HG03196 (cell line): ENCODE data around the gene MYO18B.
"Not testable (repeated sequence)": the region's sequence is repeated elsewhere in the genome, so short reads cannot be mapped to it uniquely, and the experiment has no call there.

Experiments used
- ATAC-seq: cut with Tn5 transposase; IDR thresholded peaks from one replicate; pipeline ENCODE4 v1.9.1; 2021; ENCODE audit not compliant: unreplicated experiment

MYO18B gene, protein sequence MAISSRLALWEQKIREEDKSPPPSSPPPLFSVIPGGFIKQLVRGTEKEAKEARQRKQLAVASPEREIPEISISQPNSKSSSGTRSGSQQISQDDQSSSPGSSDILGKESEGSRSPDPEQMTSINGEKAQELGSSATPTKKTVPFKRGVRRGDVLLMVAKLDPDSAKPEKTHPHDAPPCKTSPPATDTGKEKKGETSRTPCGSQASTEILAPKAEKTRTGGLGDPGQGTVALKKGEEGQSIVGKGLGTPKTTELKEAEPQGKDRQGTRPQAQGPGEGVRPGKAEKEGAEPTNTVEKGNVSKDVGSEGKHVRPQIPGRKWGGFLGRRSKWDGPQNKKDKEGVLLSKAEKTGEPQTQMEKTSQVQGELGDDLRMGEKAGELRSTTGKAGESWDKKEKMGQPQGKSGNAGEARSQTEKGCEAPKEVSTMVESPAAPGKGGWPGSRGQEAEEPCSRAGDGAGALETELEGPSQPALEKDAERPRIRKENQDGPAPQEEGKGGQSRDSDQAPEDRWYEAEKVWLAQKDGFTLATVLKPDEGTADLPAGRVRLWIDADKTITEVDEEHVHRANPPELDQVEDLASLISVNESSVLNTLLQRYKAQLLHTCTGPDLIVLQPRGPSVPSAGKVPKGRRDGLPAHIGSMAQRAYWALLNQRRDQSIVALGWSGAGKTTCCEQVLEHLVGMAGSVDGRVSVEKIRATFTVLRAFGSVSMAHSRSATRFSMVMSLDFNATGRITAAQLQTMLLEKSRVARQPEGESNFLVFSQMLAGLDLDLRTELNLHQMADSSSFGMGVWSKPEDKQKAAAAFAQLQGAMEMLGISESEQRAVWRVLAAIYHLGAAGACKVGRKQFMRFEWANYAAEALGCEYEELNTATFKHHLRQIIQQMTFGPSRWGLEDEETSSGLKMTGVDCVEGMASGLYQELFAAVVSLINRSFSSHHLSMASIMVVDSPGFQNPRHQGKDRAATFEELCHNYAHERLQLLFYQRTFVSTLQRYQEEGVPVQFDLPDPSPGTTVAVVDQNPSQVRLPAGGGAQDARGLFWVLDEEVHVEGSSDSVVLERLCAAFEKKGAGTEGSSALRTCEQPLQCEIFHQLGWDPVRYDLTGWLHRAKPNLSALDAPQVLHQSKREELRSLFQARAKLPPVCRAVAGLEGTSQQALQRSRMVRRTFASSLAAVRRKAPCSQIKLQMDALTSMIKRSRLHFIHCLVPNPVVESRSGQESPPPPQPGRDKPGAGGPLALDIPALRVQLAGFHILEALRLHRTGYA (N-terminal part only)

DNA sequence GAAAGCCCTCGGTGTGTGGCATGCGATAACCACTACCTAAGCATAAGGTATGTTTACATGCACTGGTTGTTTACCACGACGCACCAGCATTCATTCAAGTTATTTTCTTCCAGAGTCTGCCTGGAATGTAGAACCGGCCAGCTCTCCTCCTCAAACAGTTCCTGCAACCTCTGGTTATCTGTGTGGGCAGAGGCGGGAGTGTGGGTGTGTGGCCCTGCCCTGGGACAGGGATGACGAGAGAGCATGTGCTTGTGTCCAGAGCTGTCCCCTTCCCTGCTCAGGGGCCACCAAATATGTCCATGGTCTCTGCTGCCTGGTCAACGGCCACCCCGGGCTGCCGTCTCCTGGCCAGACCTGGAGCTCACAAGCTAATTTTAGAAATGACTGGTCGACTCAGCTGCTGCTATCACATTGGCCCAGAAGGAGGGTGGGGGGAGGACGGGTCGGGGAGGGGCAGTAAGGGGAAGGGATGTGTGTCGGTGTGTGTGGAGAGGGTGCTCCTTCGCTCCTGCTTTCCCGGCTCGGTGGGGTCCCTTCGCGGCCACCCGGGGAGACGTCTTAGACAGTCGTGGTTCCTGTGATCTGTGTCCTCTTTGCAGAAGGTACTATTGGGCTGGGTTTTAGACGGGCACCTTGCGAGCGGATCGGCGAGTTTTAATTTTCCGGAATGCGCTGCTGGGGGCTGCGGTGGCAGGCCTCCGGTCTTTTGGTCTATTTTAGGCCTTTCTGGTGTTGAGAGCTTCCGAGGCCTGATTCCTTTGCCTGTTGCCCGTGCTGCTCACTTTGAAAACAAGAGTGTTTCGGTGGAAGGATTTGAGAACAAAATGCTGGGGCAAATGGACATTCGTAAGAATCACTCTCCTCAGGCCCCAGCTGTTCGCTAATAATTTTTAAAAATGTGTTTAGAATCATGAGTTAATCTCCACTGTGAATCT is at the start of gene MYO18B:
Gene MYO18B, plus strand, starts transcription at position 497 of the 935 bp plus-strand sequence. CDS start 18,905 bp downstream, outside the sequence.
- ATAC-seq, result no peak

DNA sequence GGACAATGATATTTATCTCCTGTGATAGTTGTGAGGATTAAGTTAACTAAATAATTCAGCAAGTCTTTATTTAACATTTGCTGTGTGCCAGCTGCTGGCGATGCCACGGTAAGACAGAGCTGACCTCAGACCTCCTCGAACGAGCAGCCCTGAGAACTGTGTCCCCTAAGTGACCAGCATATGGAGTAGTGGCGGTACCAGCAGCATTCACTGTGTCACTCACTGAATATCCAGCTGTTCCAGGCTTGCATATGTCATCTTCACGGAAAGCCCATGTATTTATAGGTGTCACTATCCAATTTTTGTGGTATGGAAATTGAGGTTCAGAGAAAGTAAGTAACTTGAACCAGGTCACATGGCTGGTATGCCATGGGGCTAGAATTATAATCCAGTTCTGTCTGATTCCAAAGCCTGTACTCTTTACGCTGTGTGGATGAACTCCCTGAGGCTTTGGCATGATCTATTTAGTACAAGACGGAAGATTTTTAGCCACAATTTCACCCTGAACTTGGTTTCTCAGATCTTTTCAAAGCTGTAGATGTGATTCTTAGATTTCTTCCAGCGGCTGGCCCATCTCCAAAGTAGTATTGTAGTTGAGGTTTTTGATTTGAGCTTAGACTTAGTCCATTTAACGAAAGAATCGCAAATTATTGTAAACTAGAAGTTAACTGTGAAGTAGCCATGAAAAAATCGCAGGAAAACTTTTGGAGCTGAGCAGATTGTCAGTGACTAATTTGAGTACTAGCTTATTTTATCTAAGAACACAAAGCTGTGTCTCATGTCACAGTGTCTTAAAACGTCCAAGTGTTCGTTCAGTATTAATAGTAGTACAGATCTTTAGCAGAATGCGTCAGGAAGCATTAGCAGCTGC is 49.4 kb upstream of the MYO18B start:
- ATAC-seq, result no peak

DNA sequence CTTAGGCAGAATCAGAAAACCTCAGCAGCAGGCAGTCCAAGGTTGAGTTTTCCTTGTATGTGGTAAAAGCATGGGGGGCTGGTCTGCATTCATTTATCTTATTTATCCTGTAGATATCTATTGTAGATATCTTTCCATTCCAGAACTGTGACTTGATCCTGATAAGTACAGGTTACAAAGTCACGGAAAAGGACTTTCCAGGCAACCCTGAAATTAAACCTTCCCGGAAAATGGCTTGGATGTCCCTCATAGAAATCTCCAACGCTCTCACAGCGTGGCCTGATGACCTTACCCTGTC is 48.8 kb upstream of the MYO18B start:
- ATAC-seq, result no peak

DNA sequence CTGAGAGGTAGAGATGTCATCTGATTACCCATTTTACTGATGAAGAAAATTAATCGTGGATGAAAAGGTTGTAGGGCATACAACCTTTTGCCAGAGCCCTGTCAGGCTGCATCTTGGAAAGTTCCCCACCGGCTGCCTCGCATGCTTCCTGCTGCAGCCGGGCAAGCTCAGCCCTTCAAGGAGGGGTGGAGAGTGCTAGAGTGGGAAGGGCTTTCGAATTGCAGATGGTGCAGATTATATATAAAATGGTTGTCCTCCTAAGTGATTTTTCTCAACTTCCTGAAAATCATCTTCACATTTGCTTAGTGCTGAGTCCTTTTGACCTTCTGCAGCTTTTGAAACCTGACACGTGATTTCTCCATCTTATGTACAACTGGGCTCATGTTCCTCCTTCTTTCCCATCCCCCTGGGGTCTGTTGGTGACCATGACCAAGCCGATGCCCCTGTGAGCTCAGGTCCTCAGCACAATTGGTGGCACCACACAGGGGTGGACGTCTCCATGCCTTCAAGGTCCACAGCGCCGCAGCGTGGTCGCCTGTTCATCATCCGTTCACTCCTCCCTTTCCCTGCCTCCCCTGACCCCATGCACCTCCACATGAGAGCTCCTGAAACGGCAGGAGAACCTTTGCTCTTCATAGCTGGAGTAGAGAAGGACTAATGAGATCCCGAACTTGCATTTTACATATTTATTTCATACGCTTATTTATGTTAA is 47.6 kb upstream of the MYO18B start:
- no peak for ATAC-seq

DNA sequence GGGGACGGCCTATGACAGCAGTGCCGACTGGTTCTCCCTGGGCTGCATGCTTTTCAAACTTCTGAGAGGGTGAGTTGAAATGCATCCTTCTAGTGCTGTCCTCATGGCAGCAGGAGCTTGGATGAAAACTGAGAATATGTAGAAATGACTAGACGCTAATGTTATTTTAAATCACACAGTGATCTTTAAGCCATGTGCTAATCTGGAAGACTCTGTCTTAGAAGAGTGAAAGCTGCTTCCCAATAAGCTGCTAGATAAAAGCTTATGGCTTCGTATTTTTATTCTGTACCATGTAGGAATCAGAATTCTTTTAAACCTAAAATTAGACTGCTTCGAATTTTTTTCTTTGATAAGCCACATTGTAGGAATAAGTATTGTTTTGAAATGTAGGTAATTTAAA is 46.8 kb upstream of the MYO18B start:
- no peak for ATAC-seq

DNA sequence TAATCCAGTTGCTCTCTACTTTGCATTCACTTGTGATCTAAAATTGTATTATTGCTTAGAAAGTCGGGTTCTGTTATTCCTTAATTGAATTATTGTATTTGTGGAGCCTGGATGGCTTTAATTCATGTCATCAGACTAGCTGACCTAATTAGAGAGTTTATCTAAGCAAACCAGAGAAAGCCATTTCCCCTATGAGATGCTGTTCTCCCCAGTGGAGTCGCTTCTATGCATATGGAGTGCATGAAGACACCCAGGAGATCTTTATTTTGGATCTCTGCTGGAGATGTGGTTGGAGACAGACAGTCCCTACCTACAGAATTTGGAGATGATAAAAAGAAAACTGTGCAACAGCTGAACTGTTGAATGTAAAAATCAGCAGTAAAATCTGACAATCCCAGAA is 45.2 kb upstream of the MYO18B start:
- ATAC-seq, result no peak

DNA sequence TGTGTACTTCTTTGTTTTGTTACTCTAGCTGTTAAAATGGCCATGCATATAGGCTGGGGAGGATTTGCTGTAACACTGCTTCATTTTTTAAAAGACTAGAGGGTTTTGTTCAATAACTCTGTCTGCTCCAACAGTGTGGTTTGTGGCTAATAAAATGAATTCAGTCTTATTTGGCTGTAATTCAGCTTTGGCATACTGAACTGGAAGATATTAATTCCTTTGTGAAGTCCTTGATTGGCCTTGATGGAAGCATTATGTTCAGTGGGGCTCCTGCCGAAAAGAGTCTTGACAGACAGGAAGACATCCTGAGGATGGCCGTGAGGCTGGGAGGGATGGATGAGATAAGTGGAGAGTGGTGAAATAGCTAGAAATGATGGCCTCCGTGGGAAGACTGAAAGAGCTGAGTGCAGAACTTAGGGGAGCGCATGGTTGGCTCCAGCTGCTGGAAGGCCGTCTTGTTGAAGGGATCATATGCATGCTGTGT is 44.8 kb upstream of the MYO18B start:
- ATAC-seq, result no peak

DNA sequence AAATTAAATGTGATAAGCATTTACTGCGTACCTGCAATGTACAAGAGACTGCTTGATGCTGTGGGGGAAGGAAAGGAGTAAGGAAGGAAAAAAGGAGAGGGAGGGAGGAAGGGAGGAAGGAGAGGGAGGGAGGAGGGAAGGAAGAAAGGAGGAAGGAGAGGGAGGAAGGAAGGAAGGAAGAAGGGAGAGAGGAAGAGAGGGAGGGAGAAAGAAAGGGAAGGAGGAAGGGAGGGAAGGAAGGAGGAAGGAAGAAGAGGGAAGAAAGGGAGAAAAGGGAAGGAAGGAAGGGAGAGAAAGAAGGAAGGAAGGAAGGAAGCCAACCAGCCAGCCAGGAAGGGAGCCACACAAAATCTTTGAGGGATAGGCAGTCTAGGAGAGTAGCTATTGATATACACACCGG is 44.0 kb upstream of the MYO18B start:
- ATAC-seq, result no peak

DNA sequence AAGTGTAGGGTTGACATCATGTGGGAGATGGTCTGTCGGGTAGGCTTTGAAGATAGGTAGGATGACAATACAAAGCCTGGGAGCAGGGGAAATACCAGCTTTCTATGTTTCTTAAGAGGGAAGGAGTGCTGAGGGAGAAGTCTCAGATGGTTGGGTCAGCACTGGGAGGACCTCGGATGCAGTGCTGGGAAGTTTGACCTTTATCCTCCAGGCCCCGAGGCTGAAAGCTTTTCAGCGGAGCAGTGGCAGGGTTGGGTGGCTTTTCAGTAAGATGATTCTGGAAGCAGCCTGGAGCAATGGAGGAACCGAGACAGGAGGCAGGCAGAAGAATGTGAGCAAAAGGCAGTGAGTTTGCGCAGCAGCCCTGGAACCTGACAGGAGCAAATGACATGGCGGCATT is 43.5 kb upstream of the MYO18B start:
- ATAC-seq, result no peak

DNA sequence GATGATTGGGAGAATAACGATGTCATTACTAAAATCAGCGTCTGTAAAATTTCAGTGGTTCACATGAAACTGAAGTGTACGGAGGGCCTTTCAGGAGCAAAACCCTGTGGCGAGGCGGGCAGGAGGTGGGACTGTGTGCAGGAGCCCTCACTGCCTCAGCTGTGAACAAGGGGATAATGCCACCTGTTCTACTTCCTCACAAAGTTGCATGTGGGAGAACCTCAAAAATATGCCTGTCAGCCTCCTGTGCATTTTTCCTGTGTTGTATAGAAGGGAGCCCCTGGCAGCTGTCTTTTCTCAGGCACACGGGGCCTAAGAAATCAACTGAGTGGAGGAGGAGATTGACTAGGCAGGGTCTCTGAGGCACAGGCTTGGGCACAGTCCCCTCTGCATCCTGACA is 43.0 kb upstream of the MYO18B start:
- ATAC-seq, result no peak

DNA sequence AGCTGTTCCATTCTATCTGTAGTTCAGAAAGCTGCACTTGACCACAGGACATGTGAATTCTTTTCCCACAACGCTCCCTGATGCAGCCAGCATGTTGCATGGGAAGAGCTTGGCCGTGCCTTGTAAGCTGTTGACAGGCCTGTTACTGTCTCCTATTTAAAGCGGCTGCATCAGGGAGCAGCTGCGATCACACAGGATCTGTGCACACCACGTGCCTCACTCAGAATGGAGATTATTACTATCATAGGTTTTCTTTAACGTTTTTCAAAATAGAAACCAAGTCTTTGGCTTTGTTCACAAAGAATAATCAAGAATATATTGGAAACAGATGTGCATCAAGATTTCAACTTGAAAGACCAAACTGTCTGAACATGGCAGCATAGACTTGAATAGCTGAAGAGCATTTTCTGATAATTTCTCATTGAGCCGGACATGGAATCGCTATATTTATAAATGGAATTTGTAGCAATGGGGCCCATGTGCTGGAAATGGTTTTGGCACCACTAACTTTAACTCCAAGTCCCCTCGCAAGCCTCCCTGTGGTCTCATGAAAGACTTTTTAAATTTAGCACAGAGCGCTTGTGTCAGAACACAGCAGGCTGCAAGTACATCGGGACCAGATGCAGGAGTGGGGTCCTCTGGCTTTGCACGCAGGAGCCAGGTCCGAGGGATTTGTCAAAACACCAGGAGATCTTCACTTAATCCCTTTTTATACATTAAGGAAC is 40.8 kb upstream of the MYO18B start:
- ATAC-seq, result no peak

DNA sequence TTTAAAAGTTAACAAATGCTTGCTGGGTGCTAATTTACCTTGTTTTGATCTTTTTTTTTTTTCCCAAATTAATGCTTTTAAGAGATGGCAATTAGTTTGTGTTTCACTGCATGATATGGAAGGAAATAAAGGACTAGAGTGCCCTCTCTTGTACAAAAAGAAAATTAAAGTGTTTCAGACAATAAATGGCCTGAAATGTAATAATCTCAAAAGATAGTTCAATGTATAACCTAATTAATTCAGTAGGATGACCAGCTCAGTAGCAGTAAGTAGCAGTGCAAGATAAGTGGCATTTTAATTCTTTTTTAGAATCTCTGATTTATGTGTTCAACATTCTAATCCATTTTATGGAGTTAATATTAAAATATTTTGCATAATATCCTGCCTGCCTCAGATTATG is 39.9 kb upstream of the MYO18B start:
- ATAC-seq, result no peak

DNA sequence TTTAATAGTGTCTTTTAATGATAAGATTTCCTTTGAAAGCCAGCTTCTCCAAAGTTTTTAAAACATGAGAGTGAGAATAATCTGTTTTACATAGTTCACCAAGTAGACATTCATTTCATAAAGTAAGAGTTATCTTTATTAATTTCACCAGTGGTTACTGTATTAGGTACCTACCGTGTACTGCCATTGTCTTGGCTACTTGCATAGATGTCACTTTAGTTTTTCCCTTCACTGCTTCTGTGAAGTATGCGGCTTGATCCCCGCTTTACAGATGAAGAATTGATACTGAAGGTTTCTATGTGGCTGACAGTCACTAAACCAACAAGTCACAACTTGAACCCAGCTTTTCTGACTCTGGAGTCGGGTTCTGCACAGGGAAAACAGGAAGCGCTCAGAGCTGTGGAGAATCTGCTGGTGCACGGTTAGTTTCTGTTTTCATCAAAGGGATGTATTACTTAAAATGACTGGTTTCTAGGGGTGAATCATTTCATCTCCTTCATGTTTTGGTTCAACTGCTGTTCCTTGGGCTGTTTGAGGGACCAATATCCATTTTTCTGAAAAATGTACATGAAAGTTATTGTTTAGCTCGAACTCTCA is 39.3 kb upstream of the MYO18B start:
- no peak for ATAC-seq

DNA sequence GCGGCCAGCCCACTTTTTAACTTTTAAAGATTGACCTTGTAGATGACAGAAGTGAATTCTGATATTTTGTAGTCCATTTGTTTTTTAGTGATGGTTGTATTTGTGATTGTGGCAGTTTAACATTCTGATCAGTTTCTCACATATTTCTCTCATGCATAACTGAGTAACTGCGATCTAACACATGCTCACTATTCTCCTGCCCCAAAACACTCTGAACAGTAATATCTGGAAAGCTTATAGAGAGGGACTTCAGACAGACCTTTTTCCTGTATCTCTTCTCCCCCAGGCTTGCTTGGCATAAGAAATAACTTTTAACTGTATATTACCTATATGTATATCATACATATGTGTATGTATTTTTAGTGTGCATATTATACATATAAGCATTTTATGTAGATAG is 37.3 kb upstream of the MYO18B start:
- no peak for ATAC-seq

DNA sequence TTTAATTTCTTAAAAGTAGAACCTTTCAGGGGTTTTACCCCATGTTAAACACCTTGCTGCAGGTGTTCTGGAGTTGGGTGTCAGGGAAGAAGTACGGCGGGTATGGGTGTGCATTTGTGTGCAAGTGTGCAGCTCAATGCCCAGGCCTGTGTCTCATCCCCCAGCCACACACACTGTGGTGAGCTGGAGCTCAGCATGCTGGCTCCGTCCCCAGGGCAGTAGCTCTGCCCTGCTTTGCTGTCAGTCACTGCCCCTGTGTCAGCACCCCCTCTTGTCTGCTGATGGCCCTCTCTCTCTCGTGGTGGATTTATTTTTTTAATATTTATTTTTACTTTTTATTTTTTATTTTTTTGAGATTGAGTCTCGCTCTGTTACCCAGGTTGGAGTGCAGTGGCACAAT is 35.8 kb upstream of the MYO18B start:
- no peak for ATAC-seq

DNA sequence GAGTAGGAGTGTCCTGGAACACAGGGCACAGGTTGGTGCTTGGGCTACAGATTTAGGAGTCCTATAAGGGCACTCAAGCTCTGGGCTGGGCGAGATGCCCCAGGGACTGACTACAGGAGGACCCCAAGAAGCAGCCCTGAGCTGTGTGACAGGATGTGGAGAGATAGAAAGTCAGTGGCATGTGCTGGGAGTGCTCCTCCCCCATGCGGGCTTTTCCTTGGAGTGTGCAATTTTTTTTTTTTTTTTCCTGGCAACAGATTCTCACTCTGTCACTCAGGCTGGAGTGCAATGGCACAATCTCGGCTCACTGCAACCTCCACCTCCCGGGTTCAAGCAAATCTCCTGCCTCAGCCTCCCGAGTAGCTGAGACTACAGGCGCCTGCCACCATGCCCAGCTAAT is 33.6 kb upstream of the MYO18B start:
- ATAC-seq, result not testable (repeated sequence)

DNA sequence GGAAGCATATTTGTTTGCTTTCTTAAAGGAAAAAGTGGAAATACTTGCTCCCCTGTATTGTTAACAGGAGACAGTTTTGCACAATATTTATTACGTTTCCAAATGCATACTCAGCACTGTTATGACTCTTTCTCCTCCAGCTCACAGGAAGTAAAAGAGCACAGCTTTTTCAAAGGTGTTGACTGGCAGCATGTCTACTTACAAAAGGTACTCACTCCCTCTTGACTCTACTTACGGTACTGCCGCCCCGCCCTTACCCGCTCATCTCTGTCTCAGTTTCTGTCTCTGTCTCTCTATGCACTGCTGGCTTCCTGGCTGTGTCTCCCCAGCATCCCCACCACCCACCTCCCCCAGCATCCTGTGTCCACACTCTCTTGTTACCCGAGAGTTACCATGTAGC is 32.2 kb upstream of the MYO18B start:
- ATAC-seq, result no peak

DNA sequence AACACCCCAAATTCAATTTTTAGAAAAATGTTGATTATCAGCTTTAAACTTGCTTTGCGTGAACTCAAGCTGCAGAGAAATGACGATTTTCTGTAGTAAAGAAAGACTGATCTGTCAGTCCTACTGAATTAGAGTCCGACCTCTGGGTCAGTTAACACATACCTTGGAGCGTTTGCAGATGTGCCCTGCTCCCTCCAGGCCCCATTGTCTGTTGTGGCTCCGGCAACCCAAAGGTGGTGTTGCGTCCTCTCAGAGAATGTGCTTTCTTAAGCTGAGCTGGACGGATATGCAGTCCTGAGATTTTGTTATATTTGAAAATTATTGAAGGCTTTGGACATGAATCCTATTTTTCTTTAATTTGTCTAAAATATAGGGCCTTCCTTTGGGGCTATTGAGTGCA is 31.5 kb upstream of the MYO18B start:
- no peak for ATAC-seq
